Activated CD4-positive, alpha-beta memory T cell treated with anti-CD3 and anti-CD28 coated beads for 36 hours (primary cell): ENCODE data around the gene CCDC192. TPM values are rescaled to one million over a fixed set of nuclear protein-coding genes. Genes with fewer than 3 reads are reported as not detected.
"Not testable (repeated sequence)": the region's sequence is repeated elsewhere in the genome, so short reads cannot be mapped to it uniquely, and the experiment has no call there.

Source experiments
- CTCF ChIA-PET: fragments of 350-600 bp; sonication (Branson Sonifier 250); formaldehyde crosslinking; loops from one replicate; lab custom pipeline; 2021; ENCODE audit warnings: antibody characterized with exemption, inconsistent platforms; lab: Charles Lee
- POLR2A ChIA-PET: fragments of 350-600 bp; sonication (Branson Sonifier 250); formaldehyde crosslinking; loops from one replicate; lab custom pipeline; 2021; ENCODE audit warnings: antibody characterized with exemption; lab: Charles Lee
- DNase-seq: peaks from one replicate; pipeline ENCODE4 v3.0.0-alpha.2; 2020
- H3K27ac Mint-ChIP-seq: one replicate; pipeline ENCODE4 v1.8.0; 2021; ENCODE audit warnings: mixed read lengths
- H3K27me3 Mint-ChIP-seq: one replicate; pipeline ENCODE4 v1.8.0; 2021; ENCODE audit warnings: mixed read lengths
- H3K36me3 Mint-ChIP-seq: one replicate; pipeline ENCODE4 v1.8.0; 2021; ENCODE audit warnings: mixed read lengths
- H3K4me1 Mint-ChIP-seq: one replicate; pipeline ENCODE4 v1.8.0; 2021; ENCODE audit warnings: low read depth, mixed read lengths
- H3K4me3 Mint-ChIP-seq: one replicate; pipeline ENCODE4 v1.8.0; 2021; ENCODE audit warnings: mild to moderate bottlenecking, mixed read lengths
- H3K9me3 Mint-ChIP-seq: one replicate; pipeline ENCODE4 v1.8.0; 2021; ENCODE audit warnings: mixed read lengths
- intact Hi-C: fragments of 100-400 bp; cut with micrococcal nuclease; formaldehyde crosslinking; loops from one replicate; pipeline ENCODE4 v1.15.1; 2023
- total RNA-seq, 2 experiments: library from RNA; stranded (reverse); gene quantifications; one replicate each; pipeline ENCODE4 v1.2.3, GENCODE V29; 2021

CCDC192 gene
- total RNA-seq, 2 experiments from 2014 or later, result not detected

GRCh38 chr5:127846884-127847283 is 143.7 kb downstream of the CCDC192 start:
- Mint-ChIP-seq H3K4me1 (no peaks in the 10 kb centered on the region), H3K4me3 (no peak overlapping the region)
- CTCF ChIA-PET, result no interaction called here

GRCh38 chr5:127847641-127848040 is 144.4 kb downstream of the CCDC192 start:
- H3K36me3 Mint-ChIP-seq, POLR2A ChIA-PET, DNase-seq, H3K27ac Mint-ChIP-seq, H3K4me1 Mint-ChIP-seq, intact Hi-C loops, H3K27me3 Mint-ChIP-seq, H3K9me3 Mint-ChIP-seq, CTCF ChIA-PET, H3K4me3 Mint-ChIP-seq: not testable (repeated sequence)

More at GRCh38 chr5:127846884-127847283, 143.7 kb downstream of the CCDC192 start:
- no peak for DNase-seq
- intact Hi-C loops, result no loop called here
- Mint-ChIP-seq H3K36me3 (no peaks in the 10 kb centered on the region), H3K27me3 (no peaks in the 10 kb centered on the region), H3K9me3 (no peaks in the 10 kb centered on the region), H3K27ac (no peak overlapping the region)
- POLR2A ChIA-PET, result no interaction called here

- no peaks in the 10 kb centered on the region for H3K9me3 Mint-ChIP-seq
- ChIA-PET CTCF (no interaction called here), POLR2A (no interaction called here)
- H3K27me3 Mint-ChIP-seq, result no peaks in the 10 kb centered on the region
- intact Hi-C loops, result no loop called here
- H3K4me3 Mint-ChIP-seq, result no peak overlapping the region
- no peak for DNase-seq
- no peak overlapping the region for H3K27ac Mint-ChIP-seq
- H3K36me3 Mint-ChIP-seq, result no peaks in the 10 kb centered on the region
- H3K4me1 Mint-ChIP-seq, result no peaks in the 10 kb centered on the region
Measured at GRCh38 chr5:127848098-127848497, 144.9 kb downstream of the CCDC192 start.

- intact Hi-C loops, result no loop called here
- no peak overlapping the region for H3K27ac Mint-ChIP-seq
- H3K4me3 Mint-ChIP-seq, result no peak overlapping the region
- DNase-seq, result no peak
- ChIA-PET POLR2A (no interaction called here), CTCF (no interaction called here)
- H3K27me3 Mint-ChIP-seq, result no peaks in the 10 kb centered on the region
- H3K9me3 Mint-ChIP-seq, result no peaks in the 10 kb centered on the region
- no peaks in the 10 kb centered on the region for H3K4me1 Mint-ChIP-seq
- no peaks in the 10 kb centered on the region for H3K36me3 Mint-ChIP-seq
Measured at GRCh38 chr5:127849408-127849807, 146.2 kb downstream of the CCDC192 start.

GRCh38 chr5:127849891-127850290 is 146.7 kb downstream of the CCDC192 start:
- no peak overlapping the region for H3K27ac Mint-ChIP-seq
- ChIA-PET POLR2A (no interaction called here), CTCF (no interaction called here)
- H3K36me3 Mint-ChIP-seq, result no peaks in the 10 kb centered on the region
- no peaks in the 10 kb centered on the region for H3K9me3 Mint-ChIP-seq
- H3K4me3 Mint-ChIP-seq, result no peak overlapping the region
- H3K4me1 Mint-ChIP-seq, result no peaks in the 10 kb centered on the region
- no peak for DNase-seq
- H3K27me3 Mint-ChIP-seq, result no peaks in the 10 kb centered on the region
- intact Hi-C loops, result no loop called here

GRCh38 chr5:127851964-127852363 is 148.8 kb downstream of the CCDC192 start:
- Mint-ChIP-seq H3K4me3 (no peak overlapping the region), H3K36me3 (no peaks in the 10 kb centered on the region), H3K4me1 (peaks cover 2% of the 10 kb centered on the region), H3K9me3 (peaks cover 2% of the 10 kb centered on the region), H3K27ac (no peak overlapping the region), H3K27me3 (no peaks in the 10 kb centered on the region)
- ChIA-PET CTCF (no interaction called here), POLR2A (no interaction called here)
- intact Hi-C loops, result no loop called here
- DNase-seq, result no peak

- CTCF ChIA-PET, result no interaction called here
- H3K27me3 Mint-ChIP-seq, result no peaks in the 10 kb centered on the region
- peaks cover 2% of the 10 kb centered on the region for H3K9me3 Mint-ChIP-seq
- no peaks in the 10 kb centered on the region for H3K36me3 Mint-ChIP-seq
- H3K4me3 Mint-ChIP-seq, result no peak overlapping the region
- DNase-seq, result no peak
- POLR2A ChIA-PET, result no interaction called here
- peaks cover 2% of the 10 kb centered on the region for H3K4me1 Mint-ChIP-seq
- intact Hi-C loops, result no loop called here
- no peak overlapping the region for H3K27ac Mint-ChIP-seq
Measured at GRCh38 chr5:127854520-127854919, 151.3 kb downstream of the CCDC192 start.

GRCh38 chr5:127856292-127856691 is 153.1 kb downstream of the CCDC192 start:
- H3K27me3 Mint-ChIP-seq, result no peaks in the 10 kb centered on the region
- ChIA-PET CTCF (no interaction called here), POLR2A (no interaction called here)
- intact Hi-C loops, result no loop called here
- DNase-seq, result no peak
- peaks cover 2% of the 10 kb centered on the region for H3K4me1 Mint-ChIP-seq
- peaks cover 2% of the 10 kb centered on the region for H3K9me3 Mint-ChIP-seq
- no peaks in the 10 kb centered on the region for H3K36me3 Mint-ChIP-seq
- no peak overlapping the region for H3K27ac Mint-ChIP-seq
- H3K4me3 Mint-ChIP-seq, result no peak overlapping the region

GRCh38 chr5:127858116-127858784 is 155.1 kb downstream of the CCDC192 start:
- ChIA-PET CTCF (interaction anchor here (1.2 kb wide), 1 partner anchor 343 kb away, joined by 5 read pairs; no protein-coding TSS in a partner anchor), POLR2A (no interaction called here)
- intact Hi-C loops, result no loop called here
- H3K27ac Mint-ChIP-seq, result no peak overlapping the region
- no peak overlapping the region for H3K4me3 Mint-ChIP-seq
- H3K36me3 Mint-ChIP-seq, result no peaks in the 10 kb centered on the region
- no peaks in the 10 kb centered on the region for H3K27me3 Mint-ChIP-seq
- peaks cover 2% of the 10 kb centered on the region for H3K9me3 Mint-ChIP-seq
- H3K4me1 Mint-ChIP-seq, result peaks cover 2% of the 10 kb centered on the region
- no peak for DNase-seq

- intact Hi-C loops, result no loop called here
- Mint-ChIP-seq H3K9me3 (peaks cover 2% of the 10 kb centered on the region), H3K27ac (no peak overlapping the region), H3K27me3 (no peaks in the 10 kb centered on the region), H3K36me3 (no peaks in the 10 kb centered on the region), H3K4me1 (peaks cover 2% of the 10 kb centered on the region), H3K4me3 (no peak overlapping the region)
- DNase-seq, result no peak
- ChIA-PET POLR2A (no interaction called here), CTCF (interaction anchor here (1.1 kb wide), 1 partner anchor 15 kb away, joined by 4 read pairs; no protein-coding TSS in a partner anchor)
Measured at GRCh38 chr5:127860291-127860690, 157.1 kb downstream of the CCDC192 start.

GRCh38 chr5:127863161-127863560 is 160.0 kb downstream of the CCDC192 start:
- POLR2A ChIA-PET, result no interaction called here
- H3K4me3 Mint-ChIP-seq, result no peak overlapping the region
- H3K4me1 Mint-ChIP-seq, result no peaks in the 10 kb centered on the region
- CTCF ChIA-PET, result no interaction called here
- no peak overlapping the region for H3K27ac Mint-ChIP-seq
- no peak for DNase-seq
- H3K36me3 Mint-ChIP-seq, result no peaks in the 10 kb centered on the region
- H3K27me3 Mint-ChIP-seq, result no peaks in the 10 kb centered on the region
- H3K9me3 Mint-ChIP-seq, result no peaks in the 10 kb centered on the region
- intact Hi-C loops, result no loop called here

GRCh38 chr5:127863610-127864395 is 160.6 kb downstream of the CCDC192 start:
- ChIA-PET POLR2A (no interaction called here), CTCF (no interaction called here)
- no peak for DNase-seq
- Mint-ChIP-seq H3K27me3 (peaks cover 2% of the 10 kb centered on the region), H3K9me3 (no peaks in the 10 kb centered on the region), H3K4me1 (no peaks in the 10 kb centered on the region), H3K27ac (no peak overlapping the region), H3K4me3 (no peak overlapping the region), H3K36me3 (no peaks in the 10 kb centered on the region)
- intact Hi-C loops, result no loop called here
